ENCODE measurements around the gene RRAS2. TPM values are rescaled to one million over a fixed set of nuclear protein-coding genes. Genes with fewer than 3 reads are reported as not detected.

Gene RRAS2
- total RNA-seq: 37.5 and 44.6 TPM in 2 replicates

DNA sequence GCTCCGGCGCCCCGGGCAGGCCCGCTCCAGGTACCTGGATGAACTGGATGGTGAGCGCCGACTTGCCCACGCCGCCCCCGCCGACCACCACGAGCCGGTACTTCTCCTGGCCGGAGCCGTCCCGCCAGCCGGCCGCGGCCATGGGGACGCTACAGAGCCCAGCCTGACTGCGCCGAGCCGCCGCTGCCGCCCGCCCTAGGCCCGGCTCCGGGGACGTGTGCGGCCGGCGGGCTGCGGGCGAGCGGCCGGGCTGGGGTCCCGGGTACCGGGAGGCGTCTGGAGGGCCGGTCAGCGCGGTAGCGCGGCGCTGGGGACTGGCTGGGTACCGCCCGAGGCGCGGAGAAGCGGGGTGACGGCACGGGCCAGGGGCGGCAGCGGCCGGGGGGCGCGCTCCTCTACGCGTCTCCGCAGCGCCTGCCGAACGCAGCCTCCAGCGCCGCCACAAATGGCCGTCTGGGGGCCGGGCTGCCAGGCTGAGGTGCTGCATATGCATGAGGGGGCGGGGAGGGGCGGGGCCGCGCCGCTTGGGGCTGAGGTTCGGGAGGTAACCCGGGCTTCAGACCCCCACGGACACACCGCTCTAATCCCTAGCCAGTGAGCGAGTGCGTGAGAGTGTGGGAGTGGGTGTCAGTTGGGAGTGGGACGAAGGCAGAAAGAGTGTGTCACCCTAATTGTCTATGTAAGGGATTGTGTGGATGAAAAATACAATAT lies at the start of gene RRAS2:
TSS of gene RRAS2 (minus strand) at position 455 of the 711 bp plus-strand sequence. CDS start at position 142, 313 bp downstream.

Other genes with a start within 250 kb of the RRAS2 start
- gene COPB1, start 140.6 kb upstream of the RRAS2 start, total RNA-seq: 164 and 211 TPM in 2 replicates
- gene PSMA1, start 161.2 kb upstream of the RRAS2 start, total RNA-seq: 136 and 187 TPM in 2 replicates

All from epithelial cell of alveolus of lung (primary cell).